HFF-Myc (cell line): ENCODE results near the gene XDH.

Source experiments
- DNase-seq: peaks from one replicate; pipeline ENCODE4 v3.0.0-alpha.2; 2011; ENCODE audit warnings: low read depth; ENCODE audit errors: extremely low read depth
- H3K4me3 ChIP-seq: replicated peaks from 2 replicates; pipeline ENCODE4 v1.5.1; 2011; ENCODE audit warnings: low read depth, mild to moderate bottlenecking, control low read depth, low read length
- CTCF ChIP-seq: IDR thresholded peaks from 2 replicates; pipeline ENCODE4 v1.5.1; 2012; ENCODE audit warnings: mild to moderate bottlenecking, low read depth, low read length, control low read depth; ENCODE audit errors: missing control alignments

The XDH gene

GRCh38 chr2:31430439-31431165, 16.1 kb upstream of the XDH start:
- TF ChIP-seq CTCF: no peak
- H3K4me3 ChIP-seq: no peak overlapping the region
- no peak for DNase-seq

- TF ChIP-seq CTCF: no peak
- no peak overlapping the region for H3K4me3 ChIP-seq
- no peak for DNase-seq
These were observed 15.4 kb upstream of the XDH start for GRCh38 chr2:31429759-31430438.

GRCh38 chr2:31429040-31429439, 14.5 kb upstream of the XDH start:
- no peak overlapping the region for H3K4me3 ChIP-seq
- DNase-seq: no peak
- TF ChIP-seq CTCF: no peak

- no peak overlapping the region for H3K4me3 ChIP-seq
These were observed 13.5 kb upstream of the XDH start for GRCh38 chr2:31428001-31428418.

GRCh38 chr2:31426096-31426495, 11.6 kb upstream of the XDH start:
- no peak overlapping the region for H3K4me3 ChIP-seq
- no peak for TF ChIP-seq CTCF

More at GRCh38 chr2:31428001-31428418, 13.5 kb upstream of the XDH start:
- peak; percentile 24 for TF ChIP-seq CTCF
- DNase-seq: no peak

GRCh38 chr2:31421634-31422033, 7.1 kb upstream of the XDH start:
- TF ChIP-seq CTCF: no peak
- no peak for DNase-seq
- no peak overlapping the region for H3K4me3 ChIP-seq

More at GRCh38 chr2:31426096-31426495, 11.6 kb upstream of the XDH start:
- DNase-seq: no peak

GRCh38 chr2:31420936-31421335, 6.4 kb upstream of the XDH start:
- DNase-seq: no peak
- H3K4me3 ChIP-seq: no peak overlapping the region
- no peak for TF ChIP-seq CTCF
